ENCODE measurements around the gene OSBP. TPM values are rescaled to one million over a fixed set of nuclear protein-coding genes. Genes with fewer than 3 reads are reported as not detected.

The OSBP gene
- total RNA-seq, 1 experiment from 2014 or later, result 43.8 TPM

GRCh38 chr11:59601788-59602187, 13.8 kb downstream of the OSBP start:
- no peak for TF ChIP-seq YY1 (IDR thresholded peaks at IDR 0.05; ENCODE audit: extremely low read depth, insufficient replicate concordance, low read depth, low read length)
- no peak for TF ChIP-seq ELF1 (IDR thresholded peaks at IDR 0.05; ENCODE audit: borderline replicate concordance, low read depth)
- Histone ChIP-seq H3K9me2 (ENCODE audit: insufficient read depth) (no peaks in the 10 kb centered on the region), H3K9me3 (ENCODE audit: control insufficient read depth in 1 of 2, insufficient read depth in 1 of 2, low read depth in 1 of 2, low read length in 2 of 2) (no peaks in the 10 kb centered on the region), H3K27me3 (ENCODE audit: insufficient read depth, low read length) (no peaks in the 10 kb centered on the region), H3K79me2 (ENCODE audit: insufficient read depth, low read length) (peaks cover 29% of the 10 kb centered on the region), H3K4me2 (ENCODE audit: low read length) (no peak overlapping the region), H2AFZ (ENCODE audit: low read depth, low read length, poor library complexity, severe bottlenecking) (no peak overlapping the region), H3K4me3 (replicated peaks in 1 of 2; ENCODE audit: low read depth in 1 of 2, low read length in 2 of 2) (no peak overlapping the region), H4K20me1 (ENCODE audit: insufficient read depth) (0 out of 2 replicates have a peak, but pooled peaks cover 2% of the 10 kb centered on the region), H3K4me1 (ENCODE audit: control insufficient read depth in 1 of 2, insufficient read depth in 2 of 2, low read length in 2 of 2) (no peaks in the 10 kb centered on the region), H3K27ac (ENCODE audit: low read depth, low read length) (no peak overlapping the region), H3K36me3 (ENCODE audit: control insufficient read depth in 1 of 2, insufficient read depth in 2 of 2, low read length in 2 of 2) (peaks cover 45 to 62% of the 10 kb centered on the region in 2 experiments), H3K9ac (ENCODE audit: low read length) (no peak overlapping the region)
- CTCF ChIA-PET, result no interaction called here
- POLR2A ChIA-PET, result no interaction called here
- RAD21 ChIA-PET (ENCODE audit: low non-redundant PET in 1 of 2, low total read pairs in 2 of 2, uncharacterized antibody in 2 of 2, unreplicated experiment in 2 of 2), result no interaction called here
- intact Hi-C loops (cut with micrococcal nuclease), result loop anchor here (5.0 kb wide), 1 partner anchor 51 kb away; no protein-coding TSS in a partner anchor
- no TSS peak for BruUV-seq (replicated peaks)
- DNase-seq (ENCODE audit: low read depth, low spot score) (no peak), ATAC-seq (no peak)

- RAD21 ChIA-PET (ENCODE audit: low non-redundant PET in 1 of 2, low total read pairs in 2 of 2, uncharacterized antibody in 2 of 2, unreplicated experiment in 2 of 2), result no interaction called here
- intact Hi-C loops (cut with micrococcal nuclease), result loop anchor here (5.0 kb wide), 1 partner anchor 52 kb away; no protein-coding TSS in a partner anchor
- Histone ChIP-seq H3K9me2 (ENCODE audit: insufficient read depth) (no peaks in the 10 kb centered on the region), H3K79me2 (ENCODE audit: insufficient read depth, low read length) (peaks cover 23% of the 10 kb centered on the region), H3K9me3 (ENCODE audit: control insufficient read depth in 1 of 2, insufficient read depth in 1 of 2, low read depth in 1 of 2, low read length in 2 of 2) (no peaks in the 10 kb centered on the region), H3K4me3 (replicated peaks in 1 of 2; ENCODE audit: low read depth in 1 of 2, low read length in 2 of 2) (no peak overlapping the region), H3K4me1 (ENCODE audit: control insufficient read depth in 1 of 2, insufficient read depth in 2 of 2, low read length in 2 of 2) (no peaks in the 10 kb centered on the region), H4K20me1 (ENCODE audit: insufficient read depth) (no peaks in the 10 kb centered on the region), H3K27ac (ENCODE audit: low read depth, low read length) (no peak overlapping the region), H3K27me3 (ENCODE audit: insufficient read depth, low read length) (no peaks in the 10 kb centered on the region), H3K36me3 (ENCODE audit: control insufficient read depth in 1 of 2, insufficient read depth in 2 of 2, low read length in 2 of 2) (peaks cover 41 to 50% of the 10 kb centered on the region in 2 experiments), H2AFZ (ENCODE audit: low read depth, low read length, poor library complexity, severe bottlenecking) (no peak overlapping the region), H3K4me2 (ENCODE audit: low read length) (no peak overlapping the region), H3K9ac (ENCODE audit: low read length) (no peak overlapping the region)
- ATAC-seq, result no peak
- CTCF ChIA-PET, result no interaction called here
- no TSS peak for BruUV-seq (replicated peaks)
- no peak for DNase-seq (ENCODE audit: low read depth, low spot score)
- no peak for TF ChIP-seq CTCF (IDR thresholded peaks at IDR 0.05 in 2 of 3, conservative IDR thresholded peaks at IDR 0.05 in 1 of 3; ENCODE audit: borderline replicate concordance in 1 of 3, insufficient read depth in 1 of 3, low read depth in 2 of 3, low read length in 2 of 3)
- no peak for TF ChIP-seq FOSL1 (IDR thresholded peaks at IDR 0.05; ENCODE audit: low read depth)
- TF ChIP-seq SP1 (IDR thresholded peaks at IDR 0.05; ENCODE audit: low read depth), result no peak
- TF ChIP-seq ELF1 (IDR thresholded peaks at IDR 0.05; ENCODE audit: borderline replicate concordance, low read depth), result no peak
- no peak for TF ChIP-seq CBX3 (IDR thresholded peaks at IDR 0.05; ENCODE audit: low read depth)
- TF ChIP-seq POLR2AphosphoS5 (IDR thresholded peaks at IDR 0.05; ENCODE audit: low read depth, low read length), result no peak
- TF ChIP-seq EGR1 (IDR thresholded peaks at IDR 0.05; ENCODE audit: low read depth), result no peak
- TF ChIP-seq, protein P1, sequence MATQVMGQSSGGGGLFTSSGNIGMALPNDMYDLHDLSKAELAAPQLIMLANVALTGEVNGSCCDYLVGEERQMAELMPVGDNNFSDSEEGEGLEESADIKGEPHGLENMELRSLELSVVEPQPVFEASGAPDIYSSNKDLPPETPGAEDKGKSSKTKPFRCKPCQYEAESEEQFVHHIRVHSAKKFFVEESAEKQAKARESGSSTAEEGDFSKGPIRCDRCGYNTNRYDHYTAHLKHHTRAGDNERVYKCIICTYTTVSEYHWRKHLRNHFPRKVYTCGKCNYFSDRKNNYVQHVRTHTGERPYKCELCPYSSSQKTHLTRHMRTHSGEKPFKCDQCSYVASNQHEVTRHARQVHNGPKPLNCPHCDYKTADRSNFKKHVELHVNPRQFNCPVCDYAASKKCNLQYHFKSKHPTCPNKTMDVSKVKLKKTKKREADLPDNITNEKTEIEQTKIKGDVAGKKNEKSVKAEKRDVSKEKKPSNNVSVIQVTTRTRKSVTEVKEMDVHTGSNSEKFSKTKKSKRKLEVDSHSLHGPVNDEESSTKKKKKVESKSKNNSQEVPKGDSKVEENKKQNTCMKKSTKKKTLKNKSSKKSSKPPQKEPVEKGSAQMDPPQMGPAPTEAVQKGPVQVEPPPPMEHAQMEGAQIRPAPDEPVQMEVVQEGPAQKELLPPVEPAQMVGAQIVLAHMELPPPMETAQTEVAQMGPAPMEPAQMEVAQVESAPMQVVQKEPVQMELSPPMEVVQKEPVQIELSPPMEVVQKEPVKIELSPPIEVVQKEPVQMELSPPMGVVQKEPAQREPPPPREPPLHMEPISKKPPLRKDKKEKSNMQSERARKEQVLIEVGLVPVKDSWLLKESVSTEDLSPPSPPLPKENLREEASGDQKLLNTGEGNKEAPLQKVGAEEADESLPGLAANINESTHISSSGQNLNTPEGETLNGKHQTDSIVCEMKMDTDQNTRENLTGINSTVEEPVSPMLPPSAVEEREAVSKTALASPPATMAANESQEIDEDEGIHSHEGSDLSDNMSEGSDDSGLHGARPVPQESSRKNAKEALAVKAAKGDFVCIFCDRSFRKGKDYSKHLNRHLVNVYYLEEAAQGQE (IDR thresholded peaks at IDR 0.05; ENCODE audit: low read depth), result no peak
- TF ChIP-seq EZH2 (IDR thresholded peaks at IDR 0.05), result no peak
- TF ChIP-seq POLR2A (IDR thresholded peaks at IDR 0.05; ENCODE audit: borderline replicate concordance, extremely low read depth, insufficient read depth, insufficient read length), result no peak
- TF ChIP-seq SIN3A (IDR thresholded peaks at IDR 0.05; ENCODE audit: low read depth), result no peak
- POLR2A ChIA-PET, result interaction anchor here (0.7 kb wide), 1 partner anchor 56 kb away, joined by 3 read pairs; no protein-coding TSS in a partner anchor
Observed at GRCh38 chr11:59600636-59601035, 14.9 kb downstream of the OSBP start.
